Liver (tissue), 3 donors: Measurements from ENCODE around the gene CHID1.
A peak's percentile ranks its signal among the peaks of the same experiment; 100 is the strongest.

ENCODE experiments used
- RAD21 ChIP-seq, 2 donors: IDR thresholded peaks; 2 replicates each; pipeline ENCODE4 v1.6.1; 2016; ENCODE audit warnings: antibody characterized with exemption in 2 of 2, mild to moderate bottlenecking in 2 of 2
- SP1 ChIP-seq: IDR thresholded peaks from 2 replicates; pipeline ENCODE4 v1.6.1; 2018; ENCODE audit warnings: antibody characterized with exemption, mild to moderate bottlenecking
- TF ChIP-seq, protein P1 (sequence below): fragments of 150-350 bp; IDR thresholded peaks from 2 replicates; pipeline ENCODE4 v1.5.1; 2017; ENCODE audit warnings: improper control_type of control experiment, low read depth, low read length; ENCODE audit not compliant: missing input control
- TF ChIP-seq, protein P2 (sequence below): IDR thresholded peaks from 2 replicates; pipeline ENCODE4 v1.6.1; 2016; ENCODE audit warnings: antibody characterized with exemption
- donor health status: healthy.
- donor health status: healthy.

DNA sequence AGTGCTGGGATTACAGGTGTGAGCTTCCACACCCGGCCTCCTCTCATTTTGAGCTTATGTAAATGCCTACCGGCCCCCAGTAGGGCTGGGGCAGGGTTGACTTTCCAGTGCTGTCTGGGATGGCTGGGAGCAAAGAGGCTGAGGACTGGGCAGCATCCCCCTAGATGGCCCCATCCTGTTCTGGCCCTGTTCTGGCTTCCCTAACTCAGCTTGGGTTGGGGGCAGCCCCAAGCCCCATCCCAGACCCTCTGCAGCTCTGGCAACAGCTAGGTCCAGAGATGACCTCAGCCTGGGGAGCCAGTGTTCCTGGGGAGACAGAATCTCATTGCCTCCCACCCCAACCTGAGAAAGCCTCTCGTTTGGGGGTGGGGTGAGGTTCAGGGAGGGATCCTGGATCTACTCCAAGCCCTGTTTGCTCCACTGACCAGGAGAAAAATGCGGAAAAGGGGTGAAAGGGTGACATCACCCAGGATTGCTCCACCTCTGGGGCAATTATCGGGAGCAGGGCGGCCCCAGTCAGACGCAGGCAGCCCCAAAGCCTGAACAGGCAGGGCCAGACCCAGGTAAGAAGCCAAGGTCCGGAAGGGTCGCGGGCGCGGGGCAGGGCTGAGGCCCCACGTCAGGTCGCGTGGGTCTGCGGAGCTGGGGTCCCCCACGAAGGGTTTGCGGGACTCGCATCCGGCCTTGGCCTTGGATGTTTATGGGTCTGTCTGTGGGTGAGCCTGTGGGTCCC, 92.0 kb downstream of the CHID1 start, which contains the start of gene PNPLA2:
- TF ChIP-seq, protein P1, sequence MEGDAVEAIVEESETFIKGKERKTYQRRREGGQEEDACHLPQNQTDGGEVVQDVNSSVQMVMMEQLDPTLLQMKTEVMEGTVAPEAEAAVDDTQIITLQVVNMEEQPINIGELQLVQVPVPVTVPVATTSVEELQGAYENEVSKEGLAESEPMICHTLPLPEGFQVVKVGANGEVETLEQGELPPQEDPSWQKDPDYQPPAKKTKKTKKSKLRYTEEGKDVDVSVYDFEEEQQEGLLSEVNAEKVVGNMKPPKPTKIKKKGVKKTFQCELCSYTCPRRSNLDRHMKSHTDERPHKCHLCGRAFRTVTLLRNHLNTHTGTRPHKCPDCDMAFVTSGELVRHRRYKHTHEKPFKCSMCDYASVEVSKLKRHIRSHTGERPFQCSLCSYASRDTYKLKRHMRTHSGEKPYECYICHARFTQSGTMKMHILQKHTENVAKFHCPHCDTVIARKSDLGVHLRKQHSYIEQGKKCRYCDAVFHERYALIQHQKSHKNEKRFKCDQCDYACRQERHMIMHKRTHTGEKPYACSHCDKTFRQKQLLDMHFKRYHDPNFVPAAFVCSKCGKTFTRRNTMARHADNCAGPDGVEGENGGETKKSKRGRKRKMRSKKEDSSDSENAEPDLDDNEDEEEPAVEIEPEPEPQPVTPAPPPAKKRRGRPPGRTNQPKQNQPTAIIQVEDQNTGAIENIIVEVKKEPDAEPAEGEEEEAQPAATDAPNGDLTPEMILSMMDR = no peak
- peak; percentile 24 for TF ChIP-seq SP1
- no peak for TF ChIP-seq RAD21 (IDR thresholded peaks at IDR 0.05)
- TF ChIP-seq, protein P2, sequence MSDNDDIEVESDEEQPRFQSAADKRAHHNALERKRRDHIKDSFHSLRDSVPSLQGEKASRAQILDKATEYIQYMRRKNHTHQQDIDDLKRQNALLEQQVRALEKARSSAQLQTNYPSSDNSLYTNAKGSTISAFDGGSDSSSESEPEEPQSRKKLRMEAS = no peak
